Measurements from ENCODE around the gene WDR89.

DNA sequence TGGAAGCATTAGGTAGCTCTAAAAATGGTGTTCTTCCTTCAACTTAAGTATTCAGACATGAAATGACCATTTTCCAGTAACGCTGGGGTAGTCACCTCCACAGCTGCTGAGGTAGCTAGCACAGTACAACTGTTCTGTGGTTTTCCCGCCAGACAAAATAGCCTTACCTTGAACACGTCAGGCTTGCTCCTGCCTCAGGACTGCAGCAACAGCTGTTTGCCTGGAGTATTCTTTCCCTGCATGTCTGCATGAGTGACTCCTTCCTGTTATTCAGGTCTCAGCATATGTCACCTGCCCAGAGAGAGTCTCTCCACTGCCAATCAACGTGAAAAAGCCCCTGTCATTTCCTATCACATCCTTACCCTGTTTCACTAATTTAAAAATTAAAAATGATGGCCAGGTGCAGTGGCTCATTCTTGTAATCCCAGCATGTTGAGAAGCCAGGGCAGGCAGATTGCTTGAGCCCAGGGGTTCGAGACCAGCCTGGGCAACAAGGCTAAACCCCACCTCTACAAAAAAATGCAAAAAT lies 37.9 kb downstream of the WDR89 start:
- TF ChIP-seq, protein P1, sequence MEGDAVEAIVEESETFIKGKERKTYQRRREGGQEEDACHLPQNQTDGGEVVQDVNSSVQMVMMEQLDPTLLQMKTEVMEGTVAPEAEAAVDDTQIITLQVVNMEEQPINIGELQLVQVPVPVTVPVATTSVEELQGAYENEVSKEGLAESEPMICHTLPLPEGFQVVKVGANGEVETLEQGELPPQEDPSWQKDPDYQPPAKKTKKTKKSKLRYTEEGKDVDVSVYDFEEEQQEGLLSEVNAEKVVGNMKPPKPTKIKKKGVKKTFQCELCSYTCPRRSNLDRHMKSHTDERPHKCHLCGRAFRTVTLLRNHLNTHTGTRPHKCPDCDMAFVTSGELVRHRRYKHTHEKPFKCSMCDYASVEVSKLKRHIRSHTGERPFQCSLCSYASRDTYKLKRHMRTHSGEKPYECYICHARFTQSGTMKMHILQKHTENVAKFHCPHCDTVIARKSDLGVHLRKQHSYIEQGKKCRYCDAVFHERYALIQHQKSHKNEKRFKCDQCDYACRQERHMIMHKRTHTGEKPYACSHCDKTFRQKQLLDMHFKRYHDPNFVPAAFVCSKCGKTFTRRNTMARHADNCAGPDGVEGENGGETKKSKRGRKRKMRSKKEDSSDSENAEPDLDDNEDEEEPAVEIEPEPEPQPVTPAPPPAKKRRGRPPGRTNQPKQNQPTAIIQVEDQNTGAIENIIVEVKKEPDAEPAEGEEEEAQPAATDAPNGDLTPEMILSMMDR (IDR thresholded peaks at IDR 0.05): no peak
- no peak for TF ChIP-seq POLR2A (IDR thresholded peaks at IDR 0.05)
